GM19455 (cell line): Measurements from ENCODE around the gene CCDC32.
A peak's percentile ranks its signal among the peaks of the same experiment; 100 is the strongest.

Source experiments
- ATAC-seq: cut with Tn5 transposase; IDR thresholded peaks from one replicate; pipeline ENCODE4 v1.9.1; 2021; ENCODE audit not compliant: unreplicated experiment

The CCDC32 gene

GRCh38 chr15:40567111-40567510 lies 2.3 kb upstream of the CCDC32 start:
- ATAC-seq: no peak

DNA sequence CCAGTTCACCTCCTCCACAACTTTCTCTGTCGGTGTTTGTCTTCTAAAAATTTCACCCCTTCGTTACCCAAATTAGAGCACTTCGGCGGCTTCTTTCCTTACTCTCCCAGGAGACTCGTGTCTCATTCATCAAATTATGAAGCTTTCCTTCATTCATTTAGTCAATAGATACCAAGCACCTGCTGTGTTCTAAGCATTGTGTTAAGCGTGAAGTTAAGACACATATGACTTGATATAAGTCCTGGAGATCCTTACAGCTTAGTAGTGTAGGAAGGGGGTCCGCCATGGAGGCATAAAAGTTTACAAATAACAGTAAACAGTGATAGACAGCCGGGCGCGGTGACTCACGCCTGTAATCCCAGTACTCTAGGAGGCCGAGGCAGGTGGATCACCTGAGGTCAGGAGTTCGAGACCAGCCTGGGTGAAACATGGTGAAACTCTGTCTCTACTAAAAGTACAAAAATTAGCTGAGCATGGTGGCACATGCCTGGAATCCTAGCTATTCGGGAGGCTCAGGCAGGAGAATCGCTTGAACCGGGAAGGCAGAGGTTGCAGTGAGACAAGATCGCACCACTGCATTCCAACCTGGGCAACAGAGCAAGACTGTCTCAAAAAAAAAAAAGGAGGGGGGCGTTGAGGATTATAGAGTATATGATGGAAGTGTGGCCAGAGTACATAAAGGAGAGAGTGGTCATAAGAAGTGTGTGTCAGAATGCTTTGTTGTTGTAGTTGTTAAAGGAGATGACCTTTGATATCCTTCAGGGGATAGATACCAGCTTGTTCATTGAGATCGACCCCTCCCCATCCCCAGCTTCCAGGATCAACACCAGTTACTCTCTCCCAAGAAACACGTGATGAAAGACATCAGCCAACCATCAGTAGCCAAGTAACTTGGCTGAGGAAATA lies 744 bp upstream of the CCDC32 start:
- ATAC-seq: no peak

DNA sequence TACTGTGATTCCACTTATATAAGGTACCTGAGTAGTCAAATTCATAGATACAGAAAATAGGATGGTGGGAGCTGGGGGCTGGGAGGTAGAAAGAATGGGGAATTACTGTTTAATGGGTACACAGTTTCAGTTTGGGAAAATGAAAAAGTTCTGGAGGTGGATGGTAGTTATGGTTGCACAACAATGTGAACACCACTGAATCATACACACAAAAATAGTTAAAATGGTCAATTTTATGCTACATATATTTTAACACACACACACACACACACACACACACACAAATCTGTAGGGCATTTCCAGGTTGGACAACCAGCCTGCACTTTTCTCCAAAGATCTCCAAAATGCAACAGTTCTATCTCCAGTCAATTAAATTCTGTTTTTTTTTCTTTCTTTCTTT lies 1.4 kb downstream of the CCDC32 start:
- no peak for ATAC-seq

- no peak for ATAC-seq
These were observed 2.2 kb downstream of the CCDC32 start for GRCh38 chr15:40562691-40563090.

DNA sequence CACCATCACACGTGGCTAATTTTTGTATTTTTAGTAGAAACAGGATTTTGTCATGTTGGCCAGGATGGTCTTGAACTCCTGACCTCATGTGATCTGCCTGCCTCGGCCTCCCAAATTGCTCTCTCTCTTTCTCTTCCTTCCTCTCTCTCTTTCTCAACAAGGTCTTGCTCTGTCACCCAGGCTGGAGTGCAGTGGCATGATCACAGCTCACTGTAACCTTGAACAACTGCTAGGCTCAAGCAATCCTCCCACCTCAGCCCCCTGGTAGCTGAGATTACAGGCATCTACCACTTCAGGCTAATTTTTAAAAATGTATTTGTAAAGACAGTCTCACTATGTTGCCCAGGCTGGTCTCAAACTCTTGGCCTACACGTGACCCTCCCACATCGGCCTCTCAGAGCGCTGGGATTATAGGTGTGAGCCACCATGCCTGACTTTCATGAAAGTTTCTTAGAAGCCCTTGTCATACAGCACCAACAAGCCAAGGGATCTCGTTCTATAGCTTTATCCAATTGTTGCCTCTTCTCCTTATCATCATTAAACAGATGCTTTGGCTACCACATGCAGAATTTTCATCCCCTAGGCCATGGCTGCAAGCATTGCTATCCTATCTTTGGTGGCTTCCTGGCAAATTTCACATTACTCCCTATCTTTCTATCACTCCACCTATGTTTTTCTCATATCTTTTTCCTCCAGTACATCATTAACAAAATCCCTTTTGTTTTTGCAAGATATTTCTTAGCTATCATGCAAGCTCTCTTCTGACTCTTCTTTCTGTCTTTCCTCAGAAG lies 5.7 kb downstream of the CCDC32 start:
- no peak for ATAC-seq

GRCh38 chr15:40555876-40556275 lies 9.0 kb downstream of the CCDC32 start:
- ATAC-seq: no peak

DNA sequence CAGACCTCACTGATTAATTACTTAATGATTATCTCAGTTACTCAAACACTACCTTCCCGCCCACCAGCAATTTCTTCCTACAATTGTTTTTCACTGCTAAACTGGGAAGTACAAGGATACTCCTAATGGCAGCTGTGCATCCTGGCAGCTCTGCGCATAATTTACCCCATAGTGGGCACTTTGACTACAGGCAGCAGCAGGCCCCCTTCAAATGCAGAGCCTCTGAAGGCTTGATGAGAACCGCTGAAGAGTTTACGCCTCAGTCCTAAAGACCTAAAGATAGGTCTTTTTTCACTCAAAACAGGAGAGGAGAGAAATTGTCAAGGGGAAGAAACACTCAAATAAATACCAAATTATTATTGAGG lies 10.7 kb downstream of the CCDC32 start:
- ATAC-seq: no peak

GRCh38 chr15:40550341-40551037 lies 14.4 kb downstream of the CCDC32 start:
- ATAC-seq: peak; percentile 74

- ATAC-seq: no peak
These were observed 14.9 kb downstream of the CCDC32 start for GRCh38 chr15:40549894-40550293.

DNA sequence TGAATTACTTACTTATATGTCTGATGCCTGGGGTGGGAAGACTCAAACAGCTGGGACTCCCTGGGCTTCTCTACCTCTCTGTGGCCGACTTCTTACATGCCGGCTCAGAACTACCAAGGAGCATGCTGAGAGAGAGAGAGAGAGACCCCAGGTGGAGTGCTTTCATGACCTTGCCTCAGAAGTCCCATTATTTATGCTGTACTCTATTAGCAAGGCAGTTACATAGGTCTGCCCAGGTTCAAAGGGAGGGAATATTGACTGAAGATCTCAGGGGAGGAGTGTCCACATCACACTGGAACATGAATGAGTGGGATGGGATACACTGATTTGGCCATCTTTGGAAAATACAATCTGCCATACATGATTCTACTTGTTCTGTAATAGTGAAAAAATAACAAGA lies 16.2 kb downstream of the CCDC32 start:
- no peak for ATAC-seq

GRCh38 chr15:40545457-40545856 lies 19.4 kb downstream of the CCDC32 start:
- ATAC-seq: no peak

- ATAC-seq: no peak
These were observed 21.1 kb downstream of the CCDC32 start for GRCh38 chr15:40543631-40544294.

DNA sequence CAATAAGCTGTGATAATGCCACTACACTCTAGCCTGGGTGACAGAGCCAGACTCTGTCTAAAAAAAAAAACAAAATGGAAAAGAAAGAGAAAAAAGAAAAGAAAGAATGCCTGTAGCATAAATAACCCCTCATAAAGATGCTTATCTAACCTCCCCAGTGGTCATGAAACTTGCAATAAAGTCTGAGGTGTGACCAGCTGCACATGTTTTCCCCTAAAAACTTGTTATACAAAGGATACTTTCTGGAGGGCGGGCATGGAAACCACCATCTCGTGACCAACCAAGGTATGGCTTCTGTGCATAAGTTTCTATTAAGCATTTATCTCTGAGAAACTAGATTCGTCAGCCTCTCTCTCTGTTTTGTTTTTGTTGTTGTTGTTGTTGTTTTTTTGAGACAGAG lies 21.8 kb downstream of the CCDC32 start:
- no peak for ATAC-seq

GRCh38 chr15:40538976-40539375 lies 25.9 kb downstream of the CCDC32 start:
- no peak for ATAC-seq

GRCh38 chr15:40536501-40536900 lies 28.3 kb downstream of the CCDC32 start:
- ATAC-seq: no peak

- ATAC-seq: no peak
These were observed 30.5 kb downstream of the CCDC32 start for GRCh38 chr15:40534371-40534770.

- ATAC-seq: no peak
These were observed 31.0 kb downstream of the CCDC32 start for GRCh38 chr15:40533763-40534364.

- no peak for ATAC-seq
These were observed 36.0 kb downstream of the CCDC32 start for GRCh38 chr15:40528801-40529200.

- no peak for ATAC-seq
These were observed 39.0 kb downstream of the CCDC32 start for GRCh38 chr15:40525855-40526254.

DNA sequence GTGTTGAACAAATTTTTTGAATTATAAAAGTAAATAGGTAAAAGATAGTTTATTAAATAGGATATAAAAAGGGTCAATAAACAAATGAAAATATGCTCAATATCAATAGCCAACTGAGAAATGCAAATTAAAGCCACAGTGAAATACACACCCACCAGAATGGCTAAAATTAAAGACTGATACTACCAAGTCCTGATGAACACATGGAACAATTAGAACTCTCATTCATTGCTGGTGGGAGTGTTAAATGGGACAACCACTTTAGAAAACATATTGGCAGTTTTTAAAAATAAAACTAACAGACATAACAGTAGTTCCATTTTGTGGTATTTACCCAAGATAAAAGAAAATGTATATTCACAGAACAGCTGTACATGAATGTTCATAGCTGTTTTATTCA lies 41.2 kb downstream of the CCDC32 start:
- ATAC-seq: no peak

GRCh38 chr15:40516322-40516721 lies 48.5 kb downstream of the CCDC32 start:
- no peak for ATAC-seq
